H1 (cell line): Measurements from ENCODE around the gene VAX1. TPM values are rescaled to one million over a fixed set of nuclear protein-coding genes. Genes with fewer than 3 reads are reported as not detected.

Experiments
- CBX8 ChIP-seq: fragments of 300-800, 300-1000 bp; sonication (generic); IDR thresholded peaks from 2 replicates; pipeline ENCODE4 v1.7.1; 2016; ENCODE audit warnings: low read depth, low read length, borderline replicate concordance
- EZH2 ChIP-seq: fragments of 200-600 bp; sonication (generic); IDR thresholded peaks from 2 replicates; pipeline ENCODE4 v1.7.1; 2012; ENCODE audit warnings: low read depth, mild to moderate bottlenecking, moderate library complexity, low read length, inconsistent platforms; ENCODE audit not compliant: severe bottlenecking
- RAD21 ChIP-seq, 2 experiments: IDR thresholded peaks in 1 of 2; conservative IDR thresholded peaks in 1 of 2; 2 replicates each; pipeline ENCODE4 v1.6.1; 2011; ENCODE audit warnings: low read depth in 2 of 2, low read length in 2 of 2, improper control_type of control experiment in 1 of 2, inconsistent platforms in 1 of 2, mild to moderate bottlenecking in 1 of 2, moderate library complexity in 1 of 2
- RNF2 ChIP-seq: fragments of 200-900, 300-1000 bp; sonication (generic); IDR thresholded peaks from 2 replicates; pipeline ENCODE4 v1.7.1; 2016; ENCODE audit warnings: borderline replicate concordance, low read depth, mild to moderate bottlenecking, antibody characterized with exemption, low read length; ENCODE audit not compliant: poor library complexity, severe bottlenecking; ENCODE audit errors: missing control alignments
- SIX5 ChIP-seq: IDR thresholded peaks from 2 replicates; pipeline ENCODE4 v1.6.1; 2011; ENCODE audit warnings: mild to moderate bottlenecking, low read depth, low read length
- SP4 ChIP-seq: IDR thresholded peaks from 2 replicates; pipeline ENCODE4 v1.6.1; 2012; ENCODE audit warnings: low read length, inconsistent platforms
- TCF12 ChIP-seq: IDR thresholded peaks from 2 replicates; pipeline ENCODE4 v1.6.1; 2011; ENCODE audit warnings: low read depth, mild to moderate bottlenecking, low read length
- polyA plus RNA-seq, 7 experiments: library from polyadenylated mRNA; depleted of rRNA in 3 of 7; stranded (reverse) in 5 of 7; unstranded in 2 of 7; fragments of >200 nt in 5 of 7; fragments of 200-250 nt in 2 of 7; gene quantifications; 1 replicate in 5 of 7; 2 replicates in 1 of 7; 4 replicates in 1 of 7; pipeline versions ENCODE4 v1.2.1 to v1.2.3, GENCODE V29; 2011 to 2013; ENCODE audit warnings: missing spikeins in 2 of 7, mixed read lengths in 2 of 7
- total RNA-seq: library from RNA; stranded (reverse); fragmentation: NEBNext Ultra II Directional; extraction: Animal tissue kit (Norgen Biotek cat#: 25700); gene quantifications from 2 replicates; pipeline ENCODE4 v1.2.1, GENCODE V29; 2021

Gene VAX1
- total and polyA plus RNA-seq, 2 of the 8 experiments (the other 6 are each of a cell fraction or from before 2014, with no cell fraction given), result not detected

GRCh38 chr10:117165538-117166417, 27.7 kb upstream of the VAX1 start (continued):
- peak; percentile 87 for TF ChIP-seq RNF2
- TF ChIP-seq CBX8, result peak; percentile 42; the same call in 1 of the 2 replicates
- no peak for TF ChIP-seq SP4
- peak; percentile 90 for TF ChIP-seq EZH2
- TF ChIP-seq TCF12, result 0 out of 2 replicates have a peak, but pooled peaks have one; percentile 10
- no peak for TF ChIP-seq SIX5
- TF ChIP-seq RAD21 (IDR thresholded peaks at IDR 0.05 in 1 of 2, conservative IDR thresholded peaks at IDR 0.05 in 1 of 2; ENCODE audit: low read depth in 2 of 2, low read length in 2 of 2), result peak; percentile 83 to 84
